Uterus (tissue), 4 donors: ENCODE measurements around the gene DNAJC7. TPM values are rescaled to one million over a fixed set of nuclear protein-coding genes. Genes with fewer than 3 reads are reported as not detected.
A peak's percentile ranks its signal among the peaks of the same experiment; 100 is the strongest.

Experiments
- DNase-seq, 2 donors: peaks; one replicate each; pipeline ENCODE4 v3.0.0-alpha.2; 2019 to 2020
- H3K27ac ChIP-seq, 2 donors: fragments of 200-600 bp; sonication (generic); 1 replicate in 1 of 2; 2 replicates in 1 of 2; pipeline ENCODE4 v1.5.1; 2016 to 2018
- H3K27me3 ChIP-seq, 2 donors: fragments of 200-600 bp; sonication (generic); one replicate each; pipeline ENCODE4 v1.5.1; 2018 to 2019; ENCODE audit warnings: control low read depth in 1 of 2
- H3K36me3 ChIP-seq, 2 donors: fragments of 200-600 bp; sonication (generic); one replicate each; pipeline ENCODE4 v1.5.1; 2019; ENCODE audit warnings: control low read depth in 1 of 2
- H3K4me1 ChIP-seq, 2 donors: fragments of 200-600 bp; sonication (generic); one replicate each; pipeline ENCODE4 v1.5.1; 2018 to 2019; ENCODE audit warnings: control low read depth in 1 of 2
- H3K4me3 ChIP-seq, 2 donors: fragments of 200-600 bp; sonication (generic); 1 replicate in 1 of 2; 2 replicates in 1 of 2; pipeline ENCODE4 v1.5.1; 2018 to 2019; ENCODE audit warnings: mild to moderate bottlenecking in 1 of 2
- H3K9me3 ChIP-seq, 2 donors: fragments of 200-600 bp; sonication (generic); one replicate each; pipeline ENCODE4 v1.5.1; 2019; ENCODE audit warnings: control low read depth in 1 of 2
- POLR2A ChIP-seq, 2 donors: fragments of 450-650 bp; IDR thresholded peaks; one replicate each; pipeline ENCODE4 v1.6.1; 2016; ENCODE audit warnings: antibody characterized with exemption in 2 of 2, mild to moderate bottlenecking in 1 of 2, moderate library complexity in 1 of 2
- intact Hi-C: fragments of 100-400 bp; cut with DNase I; formaldehyde crosslinking; loops from one replicate; pipeline ENCODE4 v1.15.1; 2023; ENCODE audit warnings: low total_unique reads
- total RNA-seq, 4 donors: library from RNA; depleted of rRNA in 3 of 4; stranded (reverse); fragments of >200 nt in 3 of 4; gene quantifications; one replicate each; pipeline versions ENCODE4 v1.1.0 to v1.2.4, GENCODE V29; 2014 to 2023
- TF ChIP-seq, protein P1 (sequence below), 4 experiments: fragments of 200-600 bp in 2 of 4; fragments of 450-650 bp in 2 of 4; sonication (generic) in 2 of 4; IDR thresholded peaks; one replicate each; pipeline ENCODE4 v1.5.1; 2016 to 2019; ENCODE audit warnings: antibody characterized with exemption in 4 of 4, mild to moderate bottlenecking in 2 of 4, moderate library complexity in 1 of 4
- donor health status: DM: yes; HTN: yes; CAD: no.

The DNAJC7 gene
- total RNA-seq, 4 donors from 2014 or later: 25.1 to 107 (median 53.1) TPM

DNA sequence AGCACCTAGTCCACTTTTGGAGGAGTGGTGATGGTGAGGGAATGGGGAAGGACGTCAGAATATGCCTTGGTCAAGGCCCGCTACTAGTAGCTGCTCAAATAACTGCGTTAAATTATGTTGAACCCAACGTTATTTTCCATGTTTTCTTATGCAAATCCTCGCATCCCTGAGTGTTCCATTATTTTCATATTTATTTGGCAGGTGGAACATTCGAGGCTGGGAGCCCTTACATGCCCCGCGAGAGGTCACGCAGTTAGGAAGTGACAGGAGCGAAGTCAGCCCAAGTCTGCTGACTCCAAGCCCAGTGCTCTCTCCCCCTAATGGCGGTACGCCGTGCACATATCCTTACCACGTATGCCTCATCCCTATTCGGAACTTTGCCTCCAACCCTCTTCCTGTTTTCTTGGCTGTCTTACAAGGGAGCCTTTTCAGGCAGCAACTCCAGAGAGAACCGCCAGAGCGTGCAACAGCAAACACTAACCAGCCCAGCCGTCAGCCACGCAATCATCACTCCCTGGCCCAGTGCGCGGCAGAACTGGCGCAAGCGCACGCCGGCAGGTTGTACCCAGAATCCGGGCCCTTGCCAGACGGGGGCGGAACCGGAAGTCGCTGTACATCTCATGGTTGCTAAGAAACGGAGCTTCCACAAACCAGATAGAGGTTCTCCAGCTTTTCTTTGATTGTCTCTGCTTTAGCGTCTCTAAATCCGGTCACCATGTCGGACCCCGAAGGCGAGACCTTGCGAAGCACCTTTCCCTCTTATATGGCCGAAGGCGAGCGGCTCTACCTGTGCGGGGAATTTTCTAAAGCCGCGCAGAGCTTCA, 87.0 kb downstream of the DNAJC7 start, which contains the start of gene ODAD4:
Gene ODAD4 (plus strand): TSS at position 609 of the 824 bp plus-strand sequence. CDS start 107 bp downstream, at position 716.
- no peaks in the 10 kb centered on the region for H3K27me3 ChIP-seq
- no peaks in the 10 kb centered on the region for H3K9me3 ChIP-seq
- peak; percentile 62 to 67 for TF ChIP-seq POLR2A (IDR thresholded peaks at IDR 0.05)
- TF ChIP-seq, protein P1, sequence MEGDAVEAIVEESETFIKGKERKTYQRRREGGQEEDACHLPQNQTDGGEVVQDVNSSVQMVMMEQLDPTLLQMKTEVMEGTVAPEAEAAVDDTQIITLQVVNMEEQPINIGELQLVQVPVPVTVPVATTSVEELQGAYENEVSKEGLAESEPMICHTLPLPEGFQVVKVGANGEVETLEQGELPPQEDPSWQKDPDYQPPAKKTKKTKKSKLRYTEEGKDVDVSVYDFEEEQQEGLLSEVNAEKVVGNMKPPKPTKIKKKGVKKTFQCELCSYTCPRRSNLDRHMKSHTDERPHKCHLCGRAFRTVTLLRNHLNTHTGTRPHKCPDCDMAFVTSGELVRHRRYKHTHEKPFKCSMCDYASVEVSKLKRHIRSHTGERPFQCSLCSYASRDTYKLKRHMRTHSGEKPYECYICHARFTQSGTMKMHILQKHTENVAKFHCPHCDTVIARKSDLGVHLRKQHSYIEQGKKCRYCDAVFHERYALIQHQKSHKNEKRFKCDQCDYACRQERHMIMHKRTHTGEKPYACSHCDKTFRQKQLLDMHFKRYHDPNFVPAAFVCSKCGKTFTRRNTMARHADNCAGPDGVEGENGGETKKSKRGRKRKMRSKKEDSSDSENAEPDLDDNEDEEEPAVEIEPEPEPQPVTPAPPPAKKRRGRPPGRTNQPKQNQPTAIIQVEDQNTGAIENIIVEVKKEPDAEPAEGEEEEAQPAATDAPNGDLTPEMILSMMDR (IDR thresholded peaks at IDR 0.05): peak; percentile 30 to 85 (median 57)
- H3K36me3 ChIP-seq: no peaks in the 10 kb centered on the region
- DNase-seq: peak; percentile 98
- peak within 1 kb of the TSS; percentile 80 to 82 for H3K27ac ChIP-seq
- intact Hi-C loops: no loop called here
- peak within 1 kb of the TSS; percentile 41 for H3K4me3 ChIP-seq
- no peaks in the 10 kb centered on the region for H3K4me1 ChIP-seq

DNA sequence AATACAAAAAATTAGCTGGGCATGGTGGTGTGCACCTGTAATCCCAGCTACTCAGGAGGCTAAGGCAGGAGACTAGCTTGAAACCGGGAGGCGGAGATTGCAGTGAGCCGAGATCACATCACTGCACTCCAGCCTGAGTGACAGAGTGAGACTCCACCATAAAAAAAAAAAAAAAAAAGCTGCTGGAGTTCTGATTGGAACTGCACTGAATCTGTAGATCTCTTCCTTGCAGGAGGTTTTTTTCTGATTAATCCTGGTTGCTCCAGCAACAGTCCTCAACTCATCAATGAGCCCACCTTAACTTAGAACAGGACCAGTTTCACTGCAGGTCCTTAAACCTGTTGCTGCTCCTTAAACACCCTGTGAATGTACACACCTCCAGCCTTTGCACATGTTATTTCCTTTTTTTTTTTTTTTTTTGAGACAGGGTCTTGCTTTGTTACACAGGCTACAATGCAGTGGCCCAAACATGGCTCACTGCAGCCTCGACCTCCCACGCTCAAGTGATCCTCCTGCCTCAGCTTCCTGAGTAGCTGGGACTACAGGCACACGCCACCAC, 88.5 kb downstream of the DNAJC7 start:
- Histone ChIP-seq H3K36me3 (no peaks in the 10 kb centered on the region), H3K4me3 (no peak overlapping the region), H3K27ac (peak overlapping the region in 1 of 2 donors; percentile 82), H3K4me1 (no peaks in the 10 kb centered on the region), H3K9me3 (no peaks in the 10 kb centered on the region), H3K27me3 (no peaks in the 10 kb centered on the region)
- DNase-seq: no peak
- TF ChIP-seq, protein P1 (IDR thresholded peaks at IDR 0.05): no peak
- TF ChIP-seq POLR2A (IDR thresholded peaks at IDR 0.05): no peak
- intact Hi-C loops: no loop called here

Other genes starting within 250 kb of the DNAJC7 start
- 100 to 1,000 TPM in 1 of 4 donors, 10 to 100 TPM in 3; 49.1 to 110 (median 70.0) TPM for gene JUP, start 230.7 kb downstream of the DNAJC7 start, total RNA-seq
- gene P3H4, start 205.5 kb downstream of the DNAJC7 start, total RNA-seq: 10 to 100 TPM in 3 of 4 donors, 1 to 10 TPM in 1; 10.0 to 67.0 (median 35.1) TPM
- 100 to 1,000 TPM in 2 of 4 donors, 10 to 100 TPM in 2; 22.9 to 226 (median 89.5) TPM for gene FKBP10, start 204.4 kb downstream of the DNAJC7 start, total RNA-seq
- gene NT5C3B, start 181.2 kb downstream of the DNAJC7 start, total RNA-seq: 10 to 100 TPM; 32.5 to 77.9 (median 68.1) TPM
- 1 to 10 TPM in 1 of 4 donors, under 1 TPM in 1, not detected in 2; 0.70 to 1.2 TPM for gene KLHL10, start 179.6 kb downstream of the DNAJC7 start, total RNA-seq
- gene KLHL11, start 152.0 kb downstream of the DNAJC7 start, total RNA-seq: 10 to 100 TPM; 19.7 to 73.3 (median 38.5) TPM
- 100 to 1,000 TPM in 1 of 4 donors, 10 to 100 TPM in 3; 30.0 to 108 (median 67.3) TPM for gene ACLY, start 98.5 kb downstream of the DNAJC7 start, total RNA-seq
- 1 to 10 TPM in 3 of 4 donors, not detected in 1; 1.8 to 3.2 (median 3.2) TPM for gene ODAD4, start 86.8 kb downstream of the DNAJC7 start, total RNA-seq
- gene CNP, start 50.6 kb downstream of the DNAJC7 start, total RNA-seq: 10 to 100 TPM; 10.2 to 74.7 (median 40.2) TPM
- 10 to 100 TPM in 3 of 4 donors, 1 to 10 TPM in 1; 2.4 to 35.4 (median 26.8) TPM for gene NKIRAS2, start 2.7 kb upstream of the DNAJC7 start, total RNA-seq
- 1 to 10 TPM in 2 of 4 donors, under 1 TPM in 1, not detected in 1; 0.77 to 3.3 (median 2.1) TPM for gene C17orf113, start 33.2 kb upstream of the DNAJC7 start, total RNA-seq
- gene ZNF385C, start 81.0 kb upstream of the DNAJC7 start, total RNA-seq: 1 to 10 TPM in 1 of 4 donors, under 1 TPM in 1, not detected in 2; 0.48 to 1.0 TPM
- gene DHX58, start 95.3 kb upstream of the DNAJC7 start, total RNA-seq: 10 to 100 TPM; 12.9 to 21.3 (median 16.2) TPM
- 10 to 100 TPM; 20.9 to 80.9 (median 39.2) TPM for gene KAT2A, start 103.9 kb upstream of the DNAJC7 start, total RNA-seq
- under 1 TPM in 1 of 4 donors, not detected in 3; 0.28 TPM for gene HSPB9, start 105.4 kb upstream of the DNAJC7 start, total RNA-seq
- gene RAB5C, start 137.6 kb upstream of the DNAJC7 start, total RNA-seq: 100 to 1,000 TPM in 1 of 4 donors, 10 to 100 TPM in 3; 51.7 to 105 (median 68.0) TPM
- gene KCNH4, start 163.7 kb upstream of the DNAJC7 start, total RNA-seq: under 1 TPM in 1 of 4 donors, not detected in 3; 0.55 TPM
- gene HCRT, start 168.0 kb upstream of the DNAJC7 start, total RNA-seq: 1 to 10 TPM in 1 of 4 donors, not detected in 3; 1.0 TPM
- gene GHDC, start 177.1 kb upstream of the DNAJC7 start, total RNA-seq: 10 to 100 TPM in 2 of 4 donors, 1 to 10 TPM in 2; 8.2 to 26.8 (median 17.5) TPM